ENCODE results near the gene PABPN1. TPM values are rescaled to one million over a fixed set of nuclear protein-coding genes. Genes with fewer than 3 reads are reported as not detected.

Gene PABPN1
- total and polyA plus RNA-seq, 2 of the 13 experiments (the other 11 are each of a cell fraction or from before 2014, with no cell fraction given) = 233 to 524 TPM

DNA sequence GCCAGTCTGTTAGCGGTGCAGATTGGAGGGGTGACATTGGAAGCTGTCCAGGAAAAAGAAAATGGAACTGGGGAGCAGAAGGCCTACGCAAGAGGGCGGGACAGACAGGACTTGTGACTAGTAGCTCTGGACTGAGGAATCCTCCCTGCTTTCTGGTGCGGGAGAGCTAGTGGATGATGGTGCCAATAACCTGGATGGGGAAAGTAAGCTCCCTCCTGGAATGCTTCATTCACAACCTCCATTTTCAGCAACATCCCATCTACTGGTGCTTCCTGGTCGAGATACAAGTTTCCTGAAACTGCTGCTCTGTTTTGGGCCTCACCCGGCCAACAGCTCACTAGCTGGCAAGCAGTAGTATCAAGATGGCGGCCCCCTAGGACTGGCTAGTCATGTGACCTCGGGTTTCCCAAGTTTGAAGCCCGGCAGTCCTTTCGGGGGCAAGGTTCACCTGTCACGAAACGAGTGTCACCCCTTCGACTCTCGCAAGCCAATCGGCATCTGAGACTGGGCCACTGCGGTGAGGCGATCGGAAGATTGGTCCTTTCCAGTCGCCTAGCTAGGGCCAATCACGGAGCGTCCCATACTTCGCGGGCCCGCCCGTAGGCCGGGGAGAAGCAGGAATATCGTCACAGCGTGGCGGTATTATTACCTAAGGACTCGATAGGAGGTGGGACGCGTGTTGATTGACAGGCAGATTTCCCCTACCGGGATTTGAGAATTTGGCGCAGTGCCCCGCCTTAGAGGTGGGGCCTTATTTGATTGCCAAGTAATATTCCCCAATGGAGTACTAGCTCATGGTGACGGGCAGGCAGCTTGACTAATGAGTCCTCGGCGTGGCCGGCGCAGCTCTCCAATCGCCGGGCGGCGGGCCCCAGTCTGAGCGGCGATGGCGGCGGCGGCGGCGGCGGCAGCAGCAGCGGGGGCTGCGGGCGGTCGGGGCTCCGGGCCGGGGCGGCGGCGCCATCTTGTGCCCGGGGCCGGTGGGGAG is at the start of gene PABPN1 (continued):
- TF ChIP-seq, protein P1, sequence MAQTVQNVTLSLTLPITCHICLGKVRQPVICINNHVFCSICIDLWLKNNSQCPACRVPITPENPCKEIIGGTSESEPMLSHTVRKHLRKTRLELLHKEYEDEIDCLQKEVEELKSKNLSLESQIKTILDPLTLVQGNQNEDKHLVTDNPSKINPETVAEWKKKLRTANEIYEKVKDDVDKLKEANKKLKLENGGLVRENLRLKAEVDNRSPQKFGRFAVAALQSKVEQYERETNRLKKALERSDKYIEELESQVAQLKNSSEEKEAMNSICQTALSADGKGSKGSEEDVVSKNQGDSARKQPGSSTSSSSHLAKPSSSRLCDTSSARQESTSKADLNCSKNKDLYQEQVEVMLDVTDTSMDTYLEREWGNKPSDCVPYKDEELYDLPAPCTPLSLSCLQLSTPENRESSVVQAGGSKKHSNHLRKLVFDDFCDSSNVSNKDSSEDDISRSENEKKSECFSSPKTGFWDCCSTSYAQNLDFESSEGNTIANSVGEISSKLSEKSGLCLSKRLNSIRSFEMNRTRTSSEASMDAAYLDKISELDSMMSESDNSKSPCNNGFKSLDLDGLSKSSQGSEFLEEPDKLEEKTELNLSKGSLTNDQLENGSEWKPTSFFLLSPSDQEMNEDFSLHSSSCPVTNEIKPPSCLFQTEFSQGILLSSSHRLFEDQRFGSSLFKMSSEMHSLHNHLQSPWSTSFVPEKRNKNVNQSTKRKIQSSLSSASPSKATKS (CRISPR knock-in tag; IDR thresholded peaks at IDR 0.05) = no peak
- TF ChIP-seq RXRA (CRISPR knock-in tag; IDR thresholded peaks at IDR 0.05) (peak; percentile 95), ZNF772 (CRISPR knock-in tag; IDR thresholded peaks at IDR 0.05) (peak; percentile 96), ZNF292 (CRISPR knock-in tag; IDR thresholded peaks at IDR 0.05; ENCODE audit: borderline replicate concordance, low read depth) (0 out of 2 replicates have a peak, but pooled peaks have one; percentile 76), ZFP36 (IDR thresholded peaks at IDR 0.05; ENCODE audit: borderline replicate concordance, low read depth, low read length, partially characterized antibody) (no peak), FOSL1 (CRISPR knock-in tag; IDR thresholded peaks at IDR 0.05; ENCODE audit: borderline replicate concordance) (peak; percentile 25; the same call in 1 of the 2 replicates), KMT2B (CRISPR knock-in tag; IDR thresholded peaks at IDR 0.05) (peak; percentile 84), SUZ12 (IDR thresholded peaks at IDR 0.05; ENCODE audit: low read depth, low read length) (peak; percentile 28; the same call in 1 of the 2 replicates), ZNF644 (CRISPR knock-in tag; IDR thresholded peaks at IDR 0.05; ENCODE audit: low read depth) (peak; percentile 100), ETV6 (CRISPR knock-in tag; conservative IDR thresholded peaks at IDR 0.05) (peak; percentile 79; the same call in 1 of the 2 replicates), HOXA3 (CRISPR knock-in tag; IDR thresholded peaks at IDR 0.05) (peak; percentile 99), ZNF792 (CRISPR knock-in tag; IDR thresholded peaks at IDR 0.05) (peak; percentile 95), CEBPB (IDR thresholded peaks at IDR 0.05; ENCODE audit: borderline replicate concordance, low read depth, low read length) (peak; percentile 88), ZSCAN22 (CRISPR knock-in tag; IDR thresholded peaks at IDR 0.05) (peak; percentile 66), ZNF274 (CRISPR knock-in tag; IDR thresholded peaks at IDR 0.05) (peak; percentile 99), TCF7L2 (IDR thresholded peaks at IDR 0.05; ENCODE audit: low read depth, low read length) (no peak), ZNF17 (CRISPR knock-in tag; IDR thresholded peaks at IDR 0.05) (no peak), ZFP90 (CRISPR knock-in tag; IDR thresholded peaks at IDR 0.05; ENCODE audit: borderline replicate concordance) (peak; percentile 98), GATAD1 (CRISPR knock-in tag; IDR thresholded peaks at IDR 0.05) (peak; percentile 96), SMC3 (IDR thresholded peaks at IDR 0.05; ENCODE audit: low read length) (no peak; the same call in 1 of the 2 replicates)
- TF ChIP-seq, protein P2, sequence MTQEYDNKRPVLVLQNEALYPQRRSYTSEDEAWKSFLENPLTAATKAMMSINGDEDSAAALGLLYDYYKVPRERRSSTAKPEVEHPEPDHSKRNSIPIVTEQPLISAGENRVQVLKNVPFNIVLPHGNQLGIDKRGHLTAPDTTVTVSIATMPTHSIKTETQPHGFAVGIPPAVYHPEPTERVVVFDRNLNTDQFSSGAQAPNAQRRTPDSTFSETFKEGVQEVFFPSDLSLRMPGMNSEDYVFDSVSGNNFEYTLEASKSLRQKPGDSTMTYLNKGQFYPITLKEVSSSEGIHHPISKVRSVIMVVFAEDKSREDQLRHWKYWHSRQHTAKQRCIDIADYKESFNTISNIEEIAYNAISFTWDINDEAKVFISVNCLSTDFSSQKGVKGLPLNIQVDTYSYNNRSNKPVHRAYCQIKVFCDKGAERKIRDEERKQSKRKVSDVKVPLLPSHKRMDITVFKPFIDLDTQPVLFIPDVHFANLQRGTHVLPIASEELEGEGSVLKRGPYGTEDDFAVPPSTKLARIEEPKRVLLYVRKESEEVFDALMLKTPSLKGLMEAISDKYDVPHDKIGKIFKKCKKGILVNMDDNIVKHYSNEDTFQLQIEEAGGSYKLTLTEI (CRISPR knock-in tag; conservative IDR thresholded peaks at IDR 0.05) = no peak
- TF ChIP-seq, protein P3, sequence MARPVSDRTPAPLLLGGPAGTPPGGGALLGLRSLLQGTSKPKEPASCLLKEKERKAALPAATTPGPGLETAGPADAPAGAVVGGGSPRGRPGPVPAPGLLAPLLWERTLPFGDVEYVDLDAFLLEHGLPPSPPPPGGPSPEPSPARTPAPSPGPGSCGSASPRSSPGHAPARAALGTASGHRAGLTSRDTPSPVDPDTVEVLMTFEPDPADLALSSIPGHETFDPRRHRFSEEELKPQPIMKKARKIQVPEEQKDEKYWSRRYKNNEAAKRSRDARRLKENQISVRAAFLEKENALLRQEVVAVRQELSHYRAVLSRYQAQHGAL (CRISPR knock-in tag; IDR thresholded peaks at IDR 0.05; ENCODE audit: not compliant biosample characterization) = peak; percentile 84
